Effector memory CD4-positive, alpha-beta T cell (primary cell): ENCODE results near the gene TRPM2.

Experiments used
- DNase-seq, 3 donors: peaks; one replicate each; pipeline ENCODE4 v3.0.0-alpha.2; 2020
- H3K27ac ChIP-seq: 2 replicates; pipeline ENCODE4 v1.7.0; 2013; ENCODE audit warnings: mild to moderate bottlenecking, low read length, moderate library complexity; ENCODE audit not compliant: insufficient read depth, poor library complexity, severe bottlenecking
- H3K27me3 ChIP-seq: replicated peaks from 2 replicates; pipeline ENCODE4 v1.7.0; 2013; ENCODE audit warnings: mild to moderate bottlenecking, low read length; ENCODE audit not compliant: insufficient read depth, control insufficient read depth, poor library complexity, severe bottlenecking
- H3K36me3 ChIP-seq: 2 replicates; pipeline ENCODE4 v1.7.0; 2013; ENCODE audit warnings: mild to moderate bottlenecking, low read length, moderate library complexity; ENCODE audit not compliant: control insufficient read depth, insufficient read depth
- H3K4me1 ChIP-seq: 2 replicates; pipeline ENCODE4 v1.7.0; 2013; ENCODE audit warnings: low read length, mild to moderate bottlenecking; ENCODE audit not compliant: control insufficient read depth, insufficient read depth, poor library complexity, severe bottlenecking
- H3K4me3 ChIP-seq: 2 replicates; pipeline ENCODE4 v1.7.0; 2013; ENCODE audit warnings: low read length, low read depth, mild to moderate bottlenecking; ENCODE audit not compliant: insufficient read depth, poor library complexity, severe bottlenecking
- H3K9me3 ChIP-seq: 2 replicates; pipeline ENCODE4 v1.7.0; 2013; ENCODE audit warnings: mild to moderate bottlenecking, low read length, moderate library complexity; ENCODE audit not compliant: control insufficient read depth

TRPM2 gene

GRCh38 chr21:44314128-44314527 is 39.3 kb upstream of the TRPM2 start:
- no peaks in the 10 kb centered on the region for H3K9me3 ChIP-seq
- no peaks in the 10 kb centered on the region for H3K27me3 ChIP-seq
- H3K4me3 ChIP-seq: no peak overlapping the region
- no peaks in the 10 kb centered on the region for H3K4me1 ChIP-seq
- no peak for DNase-seq
- H3K36me3 ChIP-seq: peaks cover 97% of the 10 kb centered on the region
- H3K27ac ChIP-seq: no peak overlapping the region

- Histone ChIP-seq H3K27ac (no peak overlapping the region), H3K4me1 (no peaks in the 10 kb centered on the region), H3K36me3 (peaks cover 97% of the 10 kb centered on the region), H3K4me3 (no peak overlapping the region), H3K9me3 (no peaks in the 10 kb centered on the region), H3K27me3 (no peaks in the 10 kb centered on the region)
- DNase-seq: no peak
Observed at GRCh38 chr21:44314561-44314960, 38.9 kb upstream of the TRPM2 start.

- H3K36me3 ChIP-seq: peaks cover 92% of the 10 kb centered on the region
- H3K4me1 ChIP-seq: no peaks in the 10 kb centered on the region
- no peak overlapping the region for H3K4me3 ChIP-seq
- no peaks in the 10 kb centered on the region for H3K9me3 ChIP-seq
- DNase-seq: no peak
- H3K27me3 ChIP-seq: no peaks in the 10 kb centered on the region
- no peak overlapping the region for H3K27ac ChIP-seq
Observed at GRCh38 chr21:44315691-44316203, 37.7 kb upstream of the TRPM2 start.

DNA sequence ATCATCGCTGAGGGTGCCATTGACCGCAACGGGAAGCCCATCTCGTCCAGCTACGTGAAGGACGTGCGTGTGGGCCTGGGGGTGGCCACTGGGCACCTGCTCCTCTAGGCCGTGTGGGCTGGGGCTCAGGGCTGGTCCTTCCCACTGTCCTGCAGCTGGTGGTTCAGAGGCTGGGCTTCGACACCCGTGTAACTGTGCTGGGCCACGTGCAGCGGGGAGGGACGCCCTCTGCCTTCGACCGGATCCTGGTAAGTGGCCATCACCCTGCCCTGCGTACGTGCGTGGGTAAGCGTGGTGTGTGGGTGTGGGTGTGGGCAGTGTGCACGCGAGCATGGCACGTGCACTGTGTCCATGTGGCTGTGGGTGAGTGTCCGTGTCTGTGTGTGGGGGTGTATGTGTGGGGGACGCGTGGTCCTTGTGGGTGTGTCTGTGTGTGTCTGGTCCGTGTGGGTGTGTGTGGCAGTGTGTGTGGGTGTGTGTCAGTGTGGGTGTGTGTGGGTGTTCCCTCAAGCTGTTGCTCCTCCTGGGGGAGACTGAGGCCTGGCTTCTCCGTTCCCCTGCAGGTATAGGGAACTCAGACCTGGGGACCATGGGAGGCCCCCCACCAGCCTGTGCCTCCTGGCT is 37.0 kb upstream of the TRPM2 start:
- H3K36me3 ChIP-seq: peaks cover 89% of the 10 kb centered on the region
- DNase-seq: no peak

DNA sequence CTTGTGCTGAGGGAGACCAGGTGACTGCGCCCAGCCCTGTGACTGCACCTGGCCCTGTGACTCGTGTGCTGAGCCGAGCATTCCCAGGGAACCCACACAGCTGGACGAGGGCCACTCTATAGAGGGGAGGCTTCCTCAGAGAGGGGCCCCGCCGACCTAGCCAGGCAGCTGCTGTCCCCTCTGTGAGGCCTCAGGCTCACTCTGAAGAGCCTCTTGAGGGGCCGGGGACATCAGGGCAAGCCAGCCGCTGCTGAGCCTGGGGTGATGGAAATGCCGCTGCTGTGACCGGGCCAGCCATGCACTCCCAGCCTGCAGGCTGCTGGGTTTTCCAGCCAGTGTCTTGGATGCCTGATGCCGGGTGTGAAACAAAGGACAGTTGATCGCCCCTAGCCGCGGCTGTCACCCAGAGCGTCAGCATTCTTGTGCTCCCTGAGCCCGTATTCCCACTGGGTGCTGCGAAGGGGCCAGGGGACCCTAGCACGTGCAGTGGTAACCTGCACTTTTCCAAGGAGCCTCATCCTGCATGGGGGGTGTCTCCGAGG is 36.1 kb upstream of the TRPM2 start:
- H3K27ac ChIP-seq: no peak overlapping the region
- no peaks in the 10 kb centered on the region for H3K9me3 ChIP-seq
- peaks cover 89% of the 10 kb centered on the region for H3K36me3 ChIP-seq
- H3K27me3 ChIP-seq: no peaks in the 10 kb centered on the region
- no peak overlapping the region for H3K4me3 ChIP-seq
- H3K4me1 ChIP-seq: no peaks in the 10 kb centered on the region
- no peak for DNase-seq

More for the DNA sequence above, 37.0 kb upstream of the TRPM2 start:
- Histone ChIP-seq H3K4me1 (no peaks in the 10 kb centered on the region), H3K9me3 (no peaks in the 10 kb centered on the region), H3K27ac (no peak overlapping the region), H3K27me3 (no peaks in the 10 kb centered on the region), H3K4me3 (no peak overlapping the region)

GRCh38 chr21:44317871-44318270 is 35.5 kb upstream of the TRPM2 start:
- no peak overlapping the region for H3K4me3 ChIP-seq
- H3K36me3 ChIP-seq: peaks cover 89% of the 10 kb centered on the region
- H3K9me3 ChIP-seq: no peaks in the 10 kb centered on the region
- DNase-seq: no peak
- no peak overlapping the region for H3K27ac ChIP-seq
- no peaks in the 10 kb centered on the region for H3K4me1 ChIP-seq
- H3K27me3 ChIP-seq: no peaks in the 10 kb centered on the region

GRCh38 chr21:44318489-44319285 is 34.7 kb upstream of the TRPM2 start:
- no peak for DNase-seq
- Histone ChIP-seq H3K27me3 (no peaks in the 10 kb centered on the region), H3K27ac (no peak overlapping the region), H3K36me3 (peaks cover 89% of the 10 kb centered on the region), H3K4me3 (no peak overlapping the region), H3K4me1 (no peaks in the 10 kb centered on the region), H3K9me3 (no peaks in the 10 kb centered on the region)

DNA sequence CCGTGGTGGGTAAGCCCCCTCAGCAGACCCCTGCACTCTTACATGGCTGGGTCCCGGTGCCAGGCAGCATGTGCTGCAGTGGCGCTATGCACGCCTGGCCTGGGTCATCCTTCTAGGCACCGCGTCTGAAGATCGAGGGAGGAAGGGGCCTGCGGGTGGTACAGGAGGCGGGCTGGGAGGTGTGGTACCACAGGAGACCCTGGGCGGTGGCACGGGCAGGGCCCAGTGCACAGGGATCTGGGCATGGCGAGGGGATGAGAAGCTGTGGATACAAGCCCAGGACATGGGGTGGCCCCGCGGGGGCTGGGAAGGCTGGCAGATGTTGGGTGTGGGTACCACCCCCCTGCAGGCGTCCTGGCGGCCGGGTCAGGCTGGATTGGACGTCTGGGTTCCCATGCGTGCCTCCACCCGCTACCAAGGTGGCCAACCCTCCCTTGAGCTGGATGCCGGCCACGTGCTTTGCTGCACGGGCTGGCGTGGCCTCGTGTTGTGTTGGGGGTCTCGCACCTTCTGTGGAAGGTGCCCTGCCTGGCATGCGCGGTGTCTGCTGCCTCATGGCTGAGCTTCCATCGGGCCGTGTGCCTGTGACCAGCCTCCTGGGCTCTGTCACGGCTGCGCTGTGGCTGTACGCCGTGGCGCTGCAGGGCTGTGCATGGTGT is 33.9 kb upstream of the TRPM2 start:
- Histone ChIP-seq H3K27me3 (no peaks in the 10 kb centered on the region), H3K27ac (no peak overlapping the region), H3K4me1 (no peaks in the 10 kb centered on the region), H3K4me3 (no peak overlapping the region), H3K9me3 (no peaks in the 10 kb centered on the region), H3K36me3 (peaks cover 90% of the 10 kb centered on the region)
- DNase-seq: no peak

DNA sequence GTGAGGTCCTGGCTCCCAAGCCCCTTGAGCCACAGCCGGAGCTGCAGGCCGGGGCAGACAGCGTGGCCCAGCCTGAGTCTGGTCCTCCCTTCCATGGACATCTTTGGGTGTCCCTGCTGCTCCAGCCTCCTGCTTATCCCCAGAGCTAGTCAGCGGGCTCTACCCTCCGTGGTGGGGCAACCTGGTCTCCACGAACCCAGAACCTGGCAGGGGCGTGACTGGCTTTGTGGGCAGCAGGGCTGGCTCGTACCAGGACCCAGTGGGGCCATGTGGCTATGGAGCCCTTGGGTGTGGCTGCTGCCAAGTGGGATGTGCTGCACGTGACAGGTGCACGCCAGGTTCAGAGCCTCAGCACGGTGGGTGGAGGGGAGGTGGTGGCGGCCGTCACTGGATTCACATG is 32.6 kb upstream of the TRPM2 start:
- no peak overlapping the region for H3K27ac ChIP-seq
- H3K36me3 ChIP-seq: peaks cover 92% of the 10 kb centered on the region

More for the DNA sequence above, 32.6 kb upstream of the TRPM2 start:
- Histone ChIP-seq H3K4me1 (no peaks in the 10 kb centered on the region), H3K27me3 (no peaks in the 10 kb centered on the region), H3K4me3 (no peak overlapping the region), H3K9me3 (no peaks in the 10 kb centered on the region)
- no peak for DNase-seq
